ENCODE data around the gene NDUFA5. TPM values are rescaled to one million over a fixed set of nuclear protein-coding genes. Genes with fewer than 3 reads are reported as not detected.

Gene NDUFA5
- total and polyA plus RNA-seq, 12 donors = 123 to 491 (median 281) TPM

DNA sequence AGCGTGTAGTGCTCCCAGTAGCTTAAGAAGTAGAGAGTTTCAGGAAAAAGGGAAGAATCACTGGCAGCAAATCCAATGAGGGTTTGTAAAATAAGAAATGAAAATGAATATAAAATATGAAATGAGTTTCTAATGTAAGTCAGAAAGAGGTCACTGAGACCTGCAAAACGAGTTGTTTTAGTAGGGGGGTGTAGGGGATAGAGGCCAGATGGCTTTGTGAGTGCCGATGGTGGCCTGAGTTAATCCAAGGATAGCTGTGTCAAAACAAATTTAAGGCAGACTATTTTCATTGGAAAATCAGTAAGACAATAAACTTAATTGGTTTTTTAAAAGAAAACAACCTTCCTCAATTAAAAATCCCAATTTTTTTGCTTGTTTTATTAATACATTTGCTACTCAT lies 43.3 kb upstream of the NDUFA5 start:
- TF ChIP-seq, protein P1, sequence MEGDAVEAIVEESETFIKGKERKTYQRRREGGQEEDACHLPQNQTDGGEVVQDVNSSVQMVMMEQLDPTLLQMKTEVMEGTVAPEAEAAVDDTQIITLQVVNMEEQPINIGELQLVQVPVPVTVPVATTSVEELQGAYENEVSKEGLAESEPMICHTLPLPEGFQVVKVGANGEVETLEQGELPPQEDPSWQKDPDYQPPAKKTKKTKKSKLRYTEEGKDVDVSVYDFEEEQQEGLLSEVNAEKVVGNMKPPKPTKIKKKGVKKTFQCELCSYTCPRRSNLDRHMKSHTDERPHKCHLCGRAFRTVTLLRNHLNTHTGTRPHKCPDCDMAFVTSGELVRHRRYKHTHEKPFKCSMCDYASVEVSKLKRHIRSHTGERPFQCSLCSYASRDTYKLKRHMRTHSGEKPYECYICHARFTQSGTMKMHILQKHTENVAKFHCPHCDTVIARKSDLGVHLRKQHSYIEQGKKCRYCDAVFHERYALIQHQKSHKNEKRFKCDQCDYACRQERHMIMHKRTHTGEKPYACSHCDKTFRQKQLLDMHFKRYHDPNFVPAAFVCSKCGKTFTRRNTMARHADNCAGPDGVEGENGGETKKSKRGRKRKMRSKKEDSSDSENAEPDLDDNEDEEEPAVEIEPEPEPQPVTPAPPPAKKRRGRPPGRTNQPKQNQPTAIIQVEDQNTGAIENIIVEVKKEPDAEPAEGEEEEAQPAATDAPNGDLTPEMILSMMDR (IDR thresholded peaks at IDR 0.05) = no peak

DNA sequence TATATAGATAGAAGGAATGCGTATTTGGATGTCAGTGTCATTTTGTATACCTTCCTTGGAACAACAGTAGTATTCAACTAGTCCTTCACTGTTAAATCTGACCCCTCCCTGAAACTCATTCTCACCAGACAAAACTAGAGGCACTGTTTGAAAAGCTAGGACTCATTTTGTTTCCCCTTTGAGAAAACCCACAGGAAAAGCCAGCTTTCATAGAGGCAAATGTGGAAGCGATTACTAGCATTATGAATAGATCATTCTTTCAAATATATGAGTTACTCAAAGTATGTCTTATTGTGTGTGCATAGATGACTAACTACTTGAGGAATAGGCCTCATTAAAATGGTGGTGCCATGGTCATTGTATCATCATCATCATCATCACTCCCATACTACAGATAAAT lies 42.1 kb upstream of the NDUFA5 start:
- peak in 1 of 8 donors; percentile 7 for ATAC-seq
- peak overlapping the region; percentile 24 to 87 (median 73) for H3K27ac ChIP-seq

More for the DNA sequence above, 43.3 kb upstream of the NDUFA5 start:
- Histone ChIP-seq H3K36me3 (no peaks in the 10 kb centered on the region), H3K27ac (peak overlapping the region; percentile 11 to 87 (median 73)), H3K27me3 (no peaks in the 10 kb centered on the region), H3K4me1 (peaks cover 0 to 14% (median 0%) of the 10 kb centered on the region in 9 donors), H3K9me3 (no peaks in the 10 kb centered on the region), H3K4me3 (peak overlapping the region in 9 of 10 donors; percentile 11 to 52 (median 32))
- peak in 2 of 8 donors; percentile 42 to 56 for ATAC-seq
- DNase-seq = no peak
- whole genome bisulfite sequencing, 2 donors = 34 to 49% methylated on average over 3 of the region's 3 CpGs
- intact Hi-C loops (cut with DNase I) = no loop called here

DNA sequence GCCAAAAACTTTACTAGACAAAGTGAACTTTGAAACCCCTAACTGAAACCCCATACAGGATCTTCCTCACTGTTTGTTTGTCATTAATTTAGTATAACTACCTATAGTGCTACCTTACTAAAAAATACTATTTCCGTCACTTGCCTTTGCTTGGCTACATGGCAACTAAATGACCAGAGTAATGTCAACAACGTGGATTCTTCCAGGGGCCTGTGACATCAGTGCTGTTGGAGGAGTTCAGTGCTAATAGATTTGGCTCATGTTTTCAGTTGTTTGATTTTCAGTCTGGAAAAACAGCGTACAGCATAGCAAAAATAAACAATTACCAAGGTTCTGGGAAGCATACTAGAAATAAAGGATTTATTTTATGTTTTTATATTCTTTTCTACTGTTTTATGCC lies 41.0 kb upstream of the NDUFA5 start:
- peak overlapping the region in 7 of 10 donors; percentile 65 to 87 (median 75) for H3K27ac ChIP-seq
- H3K36me3 ChIP-seq = no peaks in the 10 kb centered on the region
- H3K4me3 ChIP-seq = no peak overlapping the region
- no peaks in the 10 kb centered on the region for H3K9me3 ChIP-seq
- peaks cover 0 to 10% (median 0%) of the 10 kb centered on the region in 9 donors for H3K4me1 ChIP-seq
- 50 to 56% methylated on average over 3 of the region's 3 CpGs for WGBS, 2 donors
- no peaks in the 10 kb centered on the region for H3K27me3 ChIP-seq
- ATAC-seq = peak in 5 of 8 donors; percentile 32 to 57 (median 50)
- intact Hi-C loops (cut with DNase I) = no loop called here
- no peak for DNase-seq
- TF ChIP-seq, protein P1 (IDR thresholded peaks at IDR 0.05) = no peak

More for the DNA sequence above, 42.1 kb upstream of the NDUFA5 start:
- TF ChIP-seq, protein P1 (IDR thresholded peaks at IDR 0.05) = no peak
- WGBS, 2 donors = 56 to 72% methylated on average over 2 of the region's 2 CpGs
- peaks cover 0 to 14% (median 0%) of the 10 kb centered on the region in 9 donors for H3K4me1 ChIP-seq
- no peaks in the 10 kb centered on the region for H3K9me3 ChIP-seq
- H3K36me3 ChIP-seq = no peaks in the 10 kb centered on the region
- H3K4me3 ChIP-seq = peak overlapping the region in 2 of 10 donors; percentile 31 to 48
- no peaks in the 10 kb centered on the region for H3K27me3 ChIP-seq
- intact Hi-C loops (cut with DNase I) = no loop called here
- no peak for DNase-seq

DNA sequence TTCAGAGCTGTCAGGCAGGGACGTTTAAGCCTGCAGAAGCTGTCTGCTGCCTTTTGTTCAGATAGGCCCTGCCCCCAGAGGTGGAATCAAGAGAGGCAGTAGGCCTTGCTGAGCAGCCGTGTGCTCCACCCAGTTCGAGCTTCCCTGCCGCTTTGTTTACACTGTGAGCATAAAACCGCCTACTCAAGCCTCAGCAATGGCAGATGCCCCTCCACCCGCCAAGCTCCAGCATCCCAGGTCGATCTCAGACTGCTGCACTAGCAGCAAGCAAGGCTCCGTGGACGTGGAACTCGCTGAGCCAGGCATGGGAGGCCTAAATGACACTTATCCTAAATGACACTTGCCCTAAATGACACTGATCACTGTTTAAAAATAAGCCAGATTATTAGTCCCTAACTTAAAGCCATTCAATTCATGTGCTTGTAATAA lies 37.2 kb upstream of the NDUFA5 start:
- ATAC-seq (no peak), DNase-seq (no peak)
- no peaks in the 10 kb centered on the region for H3K36me3 ChIP-seq
- H3K4me3 ChIP-seq = no peak overlapping the region
- intact Hi-C loops (cut with DNase I) = no loop called here
- TF ChIP-seq, protein P1 (IDR thresholded peaks at IDR 0.05) = no peak
- H3K9me3 ChIP-seq = no peaks in the 10 kb centered on the region
- 54 to 57% methylated on average over 10 of the region's 10 CpGs for WGBS, 2 donors
- H3K4me1 ChIP-seq = peaks cover 0 to 8% (median 0%) of the 10 kb centered on the region in 9 donors
- H3K27me3 ChIP-seq = no peaks in the 10 kb centered on the region
- H3K27ac ChIP-seq = no peak overlapping the region

Data from heart right ventricle (tissue), 16 donors.